Stimulated activated CD8-positive, alpha-beta memory T cell treated with anti-CD3 and anti-CD28 coated beads, Interleukin-7, amount 100 ng/mL, for 1 hour (primary cell): ENCODE measurements around the gene KATNA1.
"Not testable (repeated sequence)": the region's sequence is repeated elsewhere in the genome, so short reads cannot be mapped to it uniquely, and the experiment has no call there.

Experiments
- DNase-seq, 2 donors: peaks; one replicate each; pipeline ENCODE4 v3.0.0-alpha.2; 2020; ENCODE audit warnings: low read depth in 2 of 2

Gene KATNA1

DNA sequence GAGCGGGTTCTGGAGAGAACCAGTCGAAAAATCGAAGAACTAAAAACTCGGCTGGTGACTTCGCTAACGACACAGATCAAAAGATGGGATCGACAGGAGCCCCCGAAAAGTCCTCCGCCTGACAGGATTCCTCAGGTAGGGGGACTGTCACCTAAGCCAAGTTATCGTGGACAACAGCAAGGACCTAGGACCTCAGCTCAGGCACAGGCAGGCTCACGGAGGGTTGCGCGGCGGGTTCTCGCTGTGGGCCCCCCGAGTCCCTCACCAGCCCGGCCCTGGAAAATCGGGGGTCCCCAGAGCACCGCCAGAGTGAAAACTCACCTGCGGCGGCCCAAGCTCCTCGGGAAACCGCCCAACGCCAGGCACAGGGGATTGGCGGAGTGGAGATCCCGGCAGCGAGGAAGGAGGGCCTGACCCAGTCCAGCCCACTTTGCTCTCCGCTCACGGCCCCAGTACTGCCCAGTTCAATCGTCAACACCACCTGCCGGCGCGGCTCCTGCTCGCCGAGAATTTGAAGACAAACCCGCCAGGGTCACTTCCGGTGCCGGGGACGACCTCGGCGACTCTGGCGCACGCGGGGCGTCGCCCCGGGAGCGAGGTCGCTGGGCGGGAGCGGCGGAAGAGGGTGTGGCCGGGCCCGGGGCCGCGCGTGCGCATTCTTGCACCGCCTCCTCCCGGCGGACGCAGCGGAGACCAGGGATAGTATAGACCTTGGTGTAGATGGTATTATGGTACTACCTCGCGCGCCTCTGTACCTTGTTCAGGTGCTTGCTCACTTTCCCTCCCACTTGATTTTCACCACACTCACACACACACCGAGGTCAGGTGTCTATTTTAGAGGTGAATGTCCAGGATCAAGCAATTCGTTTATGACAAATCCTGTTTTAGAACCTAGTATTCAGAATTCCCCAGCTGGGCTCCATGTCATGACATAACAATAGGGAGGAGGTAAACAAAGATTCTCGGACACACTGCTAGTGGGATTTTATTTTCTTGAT is at the start of gene KATNA1:
TSS of gene KATNA1 (minus strand) at position 567 of the 998 bp plus-strand sequence. CDS start 10,167 bp downstream, outside the sequence.
- DNase-seq: peak; percentile 67 to 73

GRCh38 chr6:149698175-149698574 is 49.7 kb upstream of the KATNA1 start:
- DNase-seq: no peak

DNA sequence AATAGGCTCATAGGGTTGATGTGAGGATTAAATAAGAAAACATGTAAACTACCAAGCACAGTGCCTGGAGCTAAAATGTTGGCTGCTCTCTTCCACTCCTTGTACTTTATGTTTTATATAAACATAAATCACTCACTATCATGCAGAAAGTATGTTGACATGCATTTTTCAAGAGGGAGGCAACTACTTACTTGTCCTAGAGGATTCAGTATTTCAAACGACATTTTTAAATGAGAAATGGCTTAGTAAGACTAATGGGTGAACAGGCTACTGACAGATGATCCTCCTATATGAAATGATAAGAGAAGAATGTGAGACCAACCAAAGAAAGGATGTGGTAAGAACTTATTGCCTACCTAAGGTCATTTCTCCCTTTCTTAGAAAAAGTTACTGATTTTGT is 48.4 kb upstream of the KATNA1 start:
- no peak for DNase-seq

GRCh38 chr6:149694921-149695320 is 46.4 kb upstream of the KATNA1 start:
- DNase-seq: no peak

DNA sequence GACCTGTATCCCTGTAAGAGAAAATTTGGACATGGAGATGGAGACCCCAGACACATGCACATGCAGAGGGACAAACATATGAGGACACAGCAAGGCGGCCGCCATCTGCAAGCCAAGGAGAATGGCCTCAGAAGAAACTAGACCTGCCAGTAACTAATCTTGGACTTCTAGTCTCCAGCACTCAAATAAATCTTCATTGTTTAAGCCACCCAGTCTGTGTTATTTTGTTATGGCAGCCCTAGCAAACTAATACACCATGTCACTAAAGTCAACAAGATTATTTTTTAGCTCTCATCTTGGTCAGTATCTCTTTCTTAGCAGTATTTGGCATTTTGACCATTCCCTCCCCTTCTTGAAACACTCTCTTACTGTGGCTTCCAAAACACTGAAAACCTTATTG is 42.7 kb upstream of the KATNA1 start:
- no peak for DNase-seq

GRCh38 chr6:149686230-149686629 is 37.7 kb upstream of the KATNA1 start:
- DNase-seq: no peak

DNA sequence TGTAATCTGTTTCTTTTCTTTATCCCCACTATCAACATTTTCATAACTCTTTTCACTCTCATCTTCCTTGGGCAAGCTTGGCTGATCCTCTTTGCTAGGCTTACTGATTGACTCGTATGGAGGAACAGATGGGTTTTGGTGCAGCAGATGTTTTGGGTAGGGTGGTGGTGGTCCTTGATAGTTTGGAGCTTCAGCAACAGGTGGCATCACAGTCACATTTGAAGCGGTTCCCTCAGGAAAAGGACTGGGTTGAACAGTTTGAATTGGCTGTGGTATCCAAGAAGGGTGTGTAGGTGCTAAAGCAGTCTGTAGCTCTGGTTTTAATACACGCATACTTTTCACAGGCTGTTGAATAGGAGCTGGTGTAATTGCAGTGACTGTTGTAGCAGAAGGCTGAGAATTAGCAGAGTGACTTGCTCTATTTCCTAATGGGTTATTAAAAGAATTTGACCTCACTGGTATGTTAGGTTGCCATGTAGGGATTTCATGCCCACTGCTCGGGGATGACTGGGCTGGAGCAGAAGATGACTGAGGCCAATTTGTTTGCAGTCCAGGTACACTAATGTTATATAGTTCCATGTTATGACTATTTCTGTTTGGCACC is 34.8 kb upstream of the KATNA1 start:
- DNase-seq: no peak

DNA sequence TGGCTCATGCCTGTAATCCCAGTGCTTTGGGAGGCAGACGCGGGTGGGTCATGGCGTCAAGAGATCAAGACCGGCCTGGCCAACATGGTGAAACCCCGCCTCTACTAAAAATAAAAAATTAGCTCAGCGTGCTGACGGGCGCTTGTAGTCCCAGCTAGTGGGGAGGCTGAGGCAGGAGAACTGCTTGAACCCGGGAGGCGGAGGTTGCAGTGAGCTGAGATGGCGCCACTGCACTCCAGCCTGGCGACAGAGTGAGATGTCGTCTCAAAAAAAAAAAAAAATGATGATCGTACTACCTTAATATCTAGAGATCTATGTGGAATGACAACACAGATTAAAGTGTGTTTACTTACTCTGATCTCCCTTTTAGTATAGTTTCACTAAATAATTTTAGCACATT is 33.3 kb upstream of the KATNA1 start:
- DNase-seq: not testable (repeated sequence)

DNA sequence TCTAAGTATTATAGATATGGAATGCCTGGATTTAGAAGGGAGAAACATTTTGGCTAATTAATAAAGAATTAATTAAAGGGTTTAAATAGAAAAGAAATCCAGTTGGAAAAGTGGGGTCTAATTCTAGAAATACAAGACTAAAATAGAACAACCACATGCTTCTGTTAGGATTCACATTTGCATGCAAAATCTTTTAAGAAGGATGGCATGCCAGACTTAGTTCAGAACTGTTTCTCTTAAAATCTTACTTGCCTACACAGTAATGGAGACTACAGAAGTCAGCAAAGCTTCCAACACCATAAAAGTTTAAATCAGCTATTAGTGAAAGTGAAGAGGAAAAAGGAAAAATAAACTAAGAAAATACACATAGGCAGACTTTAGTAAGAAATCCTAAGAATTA is 32.7 kb upstream of the KATNA1 start:
- no peak for DNase-seq

DNA sequence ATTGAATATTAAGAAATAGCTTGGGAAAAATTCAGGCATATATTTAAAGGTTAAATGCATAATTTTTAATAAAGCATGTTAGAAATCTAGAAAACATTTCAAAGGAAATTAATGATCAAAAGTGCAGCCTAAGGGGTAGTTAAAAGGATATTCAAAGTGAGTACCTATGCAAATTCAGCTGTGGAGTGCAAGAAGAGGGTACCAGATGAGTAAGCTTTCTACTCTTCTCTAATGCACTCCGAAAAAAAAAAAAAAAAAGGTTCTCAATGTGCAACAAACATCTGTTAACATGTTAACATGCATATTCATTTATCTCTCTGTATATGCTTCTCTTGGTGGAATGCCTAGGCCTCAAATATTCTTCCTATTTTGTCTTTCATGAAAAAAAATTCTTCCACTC is 32.0 kb upstream of the KATNA1 start:
- no peak for DNase-seq

DNA sequence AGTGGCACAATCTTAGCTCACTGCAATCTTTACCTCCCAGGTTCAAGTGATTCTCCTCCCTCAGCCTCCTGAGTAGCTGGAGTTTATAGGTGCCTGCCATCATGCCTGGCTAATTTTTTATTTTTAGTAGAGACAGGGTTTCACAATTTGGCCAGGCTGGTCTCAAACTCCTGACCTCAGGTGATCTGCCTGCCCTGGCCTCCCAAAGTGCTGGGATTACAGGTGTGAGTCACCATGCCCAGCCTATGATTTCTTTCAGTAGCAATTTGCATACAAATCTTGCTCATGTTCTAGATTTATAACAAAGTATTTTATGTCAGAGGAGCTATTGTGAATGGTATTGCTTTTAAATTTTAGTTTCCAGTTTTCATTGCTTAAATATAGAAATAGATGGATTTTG is 23.8 kb upstream of the KATNA1 start:
- not testable (repeated sequence) for DNase-seq

- no peak for DNase-seq
These were observed 11.5 kb upstream of the KATNA1 start for GRCh38 chr6:149660028-149660427.

- no peak for DNase-seq
These were observed 8.9 kb upstream of the KATNA1 start for GRCh38 chr6:149657441-149657840.

DNA sequence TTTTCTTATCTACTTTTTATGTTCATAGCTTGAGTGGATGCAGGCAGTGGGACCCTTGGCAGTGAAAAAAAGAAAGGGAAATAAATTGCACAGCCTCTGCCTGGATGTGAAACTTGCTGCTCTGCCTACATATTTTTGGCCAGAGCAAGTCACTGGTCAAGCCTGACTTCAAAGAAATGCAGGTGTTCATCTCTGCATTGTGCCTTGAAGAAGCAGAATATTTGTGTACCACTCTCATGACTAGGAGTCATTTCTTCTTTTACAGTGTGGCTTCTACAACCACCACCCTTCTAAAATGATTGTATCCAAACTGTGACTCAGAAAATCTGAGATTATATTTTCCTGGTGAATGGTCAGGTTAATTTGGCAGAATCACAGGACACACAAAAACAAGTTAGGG is 2.5 kb upstream of the KATNA1 start:
- DNase-seq: no peak

- no peak for DNase-seq
These were observed 1.9 kb downstream of the KATNA1 start for GRCh38 chr6:149646599-149646998.

DNA sequence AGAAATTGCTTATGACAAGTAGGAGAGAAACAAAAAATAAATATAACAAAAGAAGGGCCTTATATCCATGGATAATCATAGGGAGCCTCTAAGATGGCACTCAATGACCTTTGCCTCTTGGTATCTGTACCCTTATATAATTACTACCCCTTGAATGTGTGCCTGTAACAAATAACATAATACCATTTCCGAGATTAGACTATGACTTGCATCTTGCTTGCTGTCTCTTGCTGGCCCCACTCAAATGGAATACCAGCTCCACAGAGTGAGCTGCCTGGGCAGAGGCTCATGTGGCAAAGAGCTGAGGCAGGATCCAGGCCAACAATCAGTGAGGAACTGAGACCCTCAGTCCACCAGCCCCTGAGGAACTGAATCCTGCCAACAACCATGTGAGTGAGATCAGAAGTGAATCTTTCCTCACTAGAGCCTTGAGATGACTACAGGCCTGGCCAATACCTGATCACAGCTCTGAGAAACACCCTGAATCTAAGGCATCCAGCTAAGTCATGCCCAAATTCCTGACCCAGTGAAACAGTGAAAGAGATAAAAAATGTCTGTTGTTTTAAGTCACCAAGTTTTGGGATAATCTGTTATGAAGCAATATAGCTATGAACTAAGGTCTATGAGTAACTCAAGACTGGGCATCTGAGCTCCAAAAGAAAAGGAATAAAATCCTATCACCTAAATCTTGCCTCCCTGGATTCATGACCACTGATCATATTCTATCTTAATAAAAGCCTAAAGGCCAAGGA is 5.5 kb downstream of the KATNA1 start:
- no peak for DNase-seq

- no peak for DNase-seq
These were observed 12.4 kb downstream of the KATNA1 start for GRCh38 chr6:149636124-149636523.

- DNase-seq: no peak
These were observed 14.2 kb downstream of the KATNA1 start for GRCh38 chr6:149634315-149634714.

- no peak for DNase-seq
These were observed 19.5 kb downstream of the KATNA1 start for GRCh38 chr6:149628875-149629510.

- DNase-seq: no peak
These were observed 20.8 kb downstream of the KATNA1 start for GRCh38 chr6:149627672-149628071.

- DNase-seq: no peak
These were observed 32.7 kb downstream of the KATNA1 start for GRCh38 chr6:149615805-149616204.

DNA sequence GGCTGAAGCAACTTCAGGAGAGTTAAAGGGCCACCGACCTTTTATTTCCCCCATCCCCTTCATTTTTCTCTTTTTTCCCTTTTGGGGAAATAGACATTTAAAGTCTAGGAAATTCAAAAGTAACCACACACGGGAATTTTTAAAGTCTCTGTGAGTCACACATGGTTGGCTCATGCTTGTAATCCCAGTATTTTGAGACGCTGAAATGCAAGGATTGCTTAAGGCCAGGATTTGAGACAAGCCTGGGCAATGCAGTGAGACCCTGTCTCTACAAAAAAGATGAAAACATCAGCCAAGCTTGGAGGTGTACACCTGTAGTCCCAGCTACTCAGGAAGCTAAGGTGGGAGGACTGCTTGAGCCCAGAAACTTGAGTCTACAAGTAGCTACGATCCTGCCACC is 34.2 kb downstream of the KATNA1 start:
- DNase-seq: no peak
